Measurements from ENCODE around the gene FBXO45. TPM values are rescaled to one million over a fixed set of nuclear protein-coding genes. Genes with fewer than 3 reads are reported as not detected.
"Not testable (repeated sequence)": the region's sequence is repeated elsewhere in the genome, so short reads cannot be mapped to it uniquely, and the experiment has no call there.

Gene FBXO45
- total RNA-seq, 1 donor from 2014 or later = 10.3 TPM

DNA sequence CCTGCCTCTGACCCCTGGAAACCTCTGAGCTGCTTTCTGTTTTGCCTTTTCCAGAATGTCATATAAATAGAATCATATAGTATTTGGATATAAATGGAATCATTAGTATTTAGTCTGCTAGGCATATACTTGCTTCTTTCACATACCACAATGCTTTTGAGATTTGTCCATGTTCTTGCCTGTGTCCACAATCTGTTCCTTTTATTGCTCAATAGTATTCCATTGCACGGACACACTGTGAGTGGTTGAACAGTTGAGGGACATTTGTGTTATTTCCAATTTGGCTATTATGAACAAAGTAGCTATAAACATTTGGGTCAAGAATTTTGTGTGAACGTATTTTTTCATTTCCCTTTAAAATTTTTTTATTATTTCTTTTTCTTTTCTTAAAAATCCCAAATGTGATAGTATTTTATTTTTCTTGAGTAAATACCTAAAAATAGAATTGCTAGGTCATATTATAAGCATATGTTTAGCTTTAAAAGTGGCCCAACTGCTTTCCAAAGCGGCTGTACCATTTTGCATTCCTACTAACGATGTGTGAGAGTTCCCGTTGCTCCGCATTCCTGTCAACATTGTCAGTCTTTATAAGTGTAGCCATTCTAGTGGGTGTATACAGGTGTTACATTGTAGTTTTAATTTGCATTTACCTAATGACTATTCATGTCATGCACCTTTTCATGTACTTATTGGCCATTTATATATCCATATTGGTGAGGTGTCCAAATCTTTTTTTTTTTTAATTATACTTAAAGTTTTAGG lies 26.6 kb upstream of the FBXO45 start:
- H3K27me3 ChIP-seq (ENCODE audit: control insufficient read depth, insufficient read depth, low read length) = no peaks in the 10 kb centered on the region
- TF ChIP-seq, protein P1, sequence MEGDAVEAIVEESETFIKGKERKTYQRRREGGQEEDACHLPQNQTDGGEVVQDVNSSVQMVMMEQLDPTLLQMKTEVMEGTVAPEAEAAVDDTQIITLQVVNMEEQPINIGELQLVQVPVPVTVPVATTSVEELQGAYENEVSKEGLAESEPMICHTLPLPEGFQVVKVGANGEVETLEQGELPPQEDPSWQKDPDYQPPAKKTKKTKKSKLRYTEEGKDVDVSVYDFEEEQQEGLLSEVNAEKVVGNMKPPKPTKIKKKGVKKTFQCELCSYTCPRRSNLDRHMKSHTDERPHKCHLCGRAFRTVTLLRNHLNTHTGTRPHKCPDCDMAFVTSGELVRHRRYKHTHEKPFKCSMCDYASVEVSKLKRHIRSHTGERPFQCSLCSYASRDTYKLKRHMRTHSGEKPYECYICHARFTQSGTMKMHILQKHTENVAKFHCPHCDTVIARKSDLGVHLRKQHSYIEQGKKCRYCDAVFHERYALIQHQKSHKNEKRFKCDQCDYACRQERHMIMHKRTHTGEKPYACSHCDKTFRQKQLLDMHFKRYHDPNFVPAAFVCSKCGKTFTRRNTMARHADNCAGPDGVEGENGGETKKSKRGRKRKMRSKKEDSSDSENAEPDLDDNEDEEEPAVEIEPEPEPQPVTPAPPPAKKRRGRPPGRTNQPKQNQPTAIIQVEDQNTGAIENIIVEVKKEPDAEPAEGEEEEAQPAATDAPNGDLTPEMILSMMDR (IDR thresholded peaks at IDR 0.05; ENCODE audit: insufficient read depth, low read length, poor library complexity, severe bottlenecking) = no peak
- no peak for DNase-seq (ENCODE audit: low read depth)
- no peak overlapping the region for H3K4me3 ChIP-seq (ENCODE audit: low read depth, low read length)
- H3K36me3 ChIP-seq (ENCODE audit: control insufficient read depth, insufficient read depth, low read length) = no peaks in the 10 kb centered on the region

DNA sequence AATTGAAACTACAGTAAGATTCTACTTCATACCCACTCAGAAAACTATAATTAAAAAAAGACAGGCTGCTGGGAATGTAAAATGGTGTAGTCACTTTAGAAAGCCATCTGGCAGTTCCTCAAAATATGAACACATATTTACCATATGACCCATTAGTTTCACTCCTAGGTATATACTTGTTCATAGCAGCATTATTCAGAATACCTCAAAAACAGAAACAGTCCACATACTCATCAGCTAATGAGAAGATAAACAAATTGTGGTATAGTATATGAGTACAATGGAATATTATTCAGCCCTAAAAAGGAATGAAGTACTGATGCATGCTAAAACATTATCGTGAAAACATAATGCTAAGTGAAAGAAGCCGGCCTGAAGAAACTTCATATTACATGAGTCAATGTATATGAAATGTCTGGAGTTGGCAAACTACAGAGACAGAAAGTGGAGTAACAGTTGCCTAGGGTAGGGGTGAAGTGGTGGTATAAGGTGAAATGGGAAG lies 23.9 kb upstream of the FBXO45 start:
- TF ChIP-seq, protein P1 (IDR thresholded peaks at IDR 0.05; ENCODE audit: insufficient read depth, low read length, poor library complexity, severe bottlenecking) = no peak
- no peak overlapping the region for H3K4me3 ChIP-seq (ENCODE audit: low read depth, low read length)
- H3K36me3 ChIP-seq (ENCODE audit: control insufficient read depth, insufficient read depth, low read length) = no peaks in the 10 kb centered on the region
- no peaks in the 10 kb centered on the region for H3K27me3 ChIP-seq (ENCODE audit: control insufficient read depth, insufficient read depth, low read length)
- DNase-seq (ENCODE audit: low read depth) = no peak

GRCh38 chr3:196546537-196546936 lies 21.9 kb upstream of the FBXO45 start:
- TF ChIP-seq, protein P1 (IDR thresholded peaks at IDR 0.05; ENCODE audit: insufficient read depth, low read length, poor library complexity, severe bottlenecking) = no peak
- no peak overlapping the region for H3K4me3 ChIP-seq (ENCODE audit: low read depth, low read length)
- H3K36me3 ChIP-seq (ENCODE audit: control insufficient read depth, insufficient read depth, low read length) = no peaks in the 10 kb centered on the region
- no peaks in the 10 kb centered on the region for H3K27me3 ChIP-seq (ENCODE audit: control insufficient read depth, insufficient read depth, low read length)
- no peak for DNase-seq (ENCODE audit: low read depth)

- no peaks in the 10 kb centered on the region for H3K27me3 ChIP-seq (ENCODE audit: control insufficient read depth, insufficient read depth, low read length)
- TF ChIP-seq, protein P1 (IDR thresholded peaks at IDR 0.05; ENCODE audit: insufficient read depth, low read length, poor library complexity, severe bottlenecking) = no peak
- no peak overlapping the region for H3K4me3 ChIP-seq (ENCODE audit: low read depth, low read length)
- no peak for DNase-seq (ENCODE audit: low read depth)
- no peaks in the 10 kb centered on the region for H3K36me3 ChIP-seq (ENCODE audit: control insufficient read depth, insufficient read depth, low read length)
Measured at GRCh38 chr3:196547067-196547466, 21.4 kb upstream of the FBXO45 start.

DNA sequence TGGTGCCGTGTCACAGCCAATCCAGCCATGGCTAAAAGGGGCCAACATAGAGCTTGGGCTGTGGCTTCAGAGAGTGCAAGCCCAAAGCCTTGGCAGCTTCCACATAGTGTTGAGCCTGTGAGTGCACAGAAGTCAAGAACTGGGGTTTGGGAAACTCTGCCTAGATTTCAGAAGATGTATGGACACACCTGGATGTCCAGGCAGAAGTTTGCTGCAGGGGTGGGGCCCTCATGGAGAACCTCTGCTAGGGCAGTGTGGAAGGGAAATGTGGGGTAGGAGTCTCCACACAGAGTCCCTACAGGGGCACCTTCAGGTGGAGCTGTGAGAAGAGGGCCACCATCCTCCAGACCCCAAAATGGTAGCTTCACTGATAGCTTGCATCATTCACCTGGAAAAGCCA lies 19.1 kb upstream of the FBXO45 start:
- H3K27me3 ChIP-seq (ENCODE audit: control insufficient read depth, insufficient read depth, low read length); H3K36me3 ChIP-seq (ENCODE audit: control insufficient read depth, insufficient read depth, low read length); H3K4me3 ChIP-seq (ENCODE audit: low read depth, low read length); DNase-seq (ENCODE audit: low read depth): not testable (repeated sequence)

DNA sequence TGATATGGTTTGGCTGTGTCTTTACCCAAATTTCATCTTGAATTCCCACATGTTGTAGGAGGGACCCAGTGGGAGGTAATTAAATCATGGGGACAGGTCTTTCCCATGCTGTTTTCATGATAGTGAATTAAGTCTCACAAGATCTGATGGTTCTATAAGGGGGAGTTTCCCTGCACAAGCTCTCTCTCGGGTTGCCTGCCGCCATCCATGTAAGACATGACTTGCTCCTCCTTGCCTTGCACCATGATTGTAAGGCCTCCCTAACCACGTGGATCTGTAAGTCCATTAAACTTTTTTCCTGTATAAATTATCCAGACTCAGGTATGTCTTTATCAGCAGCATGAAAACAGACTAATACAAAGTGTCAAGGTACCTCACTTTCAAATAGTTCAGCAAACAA lies 18.3 kb upstream of the FBXO45 start:
- not testable (repeated sequence) for H3K36me3 ChIP-seq (ENCODE audit: control insufficient read depth, insufficient read depth, low read length); H3K4me3 ChIP-seq (ENCODE audit: low read depth, low read length); DNase-seq (ENCODE audit: low read depth); H3K27me3 ChIP-seq (ENCODE audit: control insufficient read depth, insufficient read depth, low read length)

- TF ChIP-seq, protein P1 (IDR thresholded peaks at IDR 0.05; ENCODE audit: insufficient read depth, low read length, poor library complexity, severe bottlenecking) = no peak
- Histone ChIP-seq H3K27me3 (ENCODE audit: control insufficient read depth, insufficient read depth, low read length) (no peaks in the 10 kb centered on the region), H3K4me3 (ENCODE audit: low read depth, low read length) (no peak overlapping the region), H3K36me3 (ENCODE audit: control insufficient read depth, insufficient read depth, low read length) (no peaks in the 10 kb centered on the region)
- no peak for DNase-seq (ENCODE audit: low read depth)
Measured at GRCh38 chr3:196552253-196552652, 16.2 kb upstream of the FBXO45 start.
